DND-41 (cell line): Measurements from ENCODE around the gene BCAS3.

Source experiments
- CTCF ChIP-seq: IDR thresholded peaks from 2 replicates; pipeline ENCODE4 v1.5.1; 2012; ENCODE audit warnings: borderline replicate concordance, low read length, moderate library complexity, mild to moderate bottlenecking; ENCODE audit not compliant: poor library complexity, severe bottlenecking; ENCODE audit errors: extremely low read depth
- EZH2 ChIP-seq: IDR thresholded peaks from 3 replicates; pipeline ENCODE4 v1.6.1; 2012; ENCODE audit warnings: borderline replicate concordance, low read depth, mild to moderate bottlenecking, moderate library complexity, low read length, inconsistent platforms; ENCODE audit not compliant: severe bottlenecking

GRCh38 chr17:61007980-61008379 is 330.3 kb downstream of the BCAS3 start:
- no peak for TF ChIP-seq CTCF
- no peak for TF ChIP-seq EZH2
